Chondrocyte (in vitro differentiated cells): ENCODE results near the gene KIF25. TPM values are rescaled to one million over a fixed set of nuclear protein-coding genes. Genes with fewer than 3 reads are reported as not detected.

ENCODE experiments used
- DNase-seq: peaks from one replicate; pipeline ENCODE4 v3.0.0; 2021; ENCODE audit warnings: mixed read lengths, low spot score
- H3K27ac Mint-ChIP-seq: one replicate; pipeline ENCODE4 v1.8.0; 2021; ENCODE audit warnings: mild to moderate bottlenecking, moderate library complexity, mixed read lengths; ENCODE audit not compliant: unreplicated experiment
- H3K27me3 Mint-ChIP-seq: 2 replicates; pipeline ENCODE4 v1.8.0; 2021; ENCODE audit warnings: low read depth, mixed read lengths
- H3K36me3 Mint-ChIP-seq: 2 replicates; pipeline ENCODE4 v1.8.0; 2021; ENCODE audit warnings: low read depth, mixed read lengths
- H3K4me1 Mint-ChIP-seq: 2 replicates; pipeline ENCODE4 v1.8.0; 2021; ENCODE audit warnings: low read depth, mild to moderate bottlenecking, mixed read lengths
- H3K4me3 Mint-ChIP-seq: one replicate; pipeline ENCODE4 v1.8.0; 2021; ENCODE audit warnings: mild to moderate bottlenecking, moderate library complexity, mixed read lengths; ENCODE audit not compliant: unreplicated experiment
- H3K9me3 Mint-ChIP-seq: 2 replicates; pipeline ENCODE4 v1.8.0; 2021; ENCODE audit warnings: low read depth, mixed read lengths
- total RNA-seq: library from RNA; stranded (reverse); gene quantifications from 3 replicates; pipeline ENCODE4 v1.2.1, GENCODE V29; 2021
- TF ChIP-seq, protein P1 (sequence below): fragments of 200-600 bp; sonication (generic); IDR thresholded peaks from 2 replicates; pipeline ENCODE4 v1.5.0; 2021; ENCODE audit warnings: antibody characterized with exemption, mild to moderate bottlenecking, moderate library complexity

The KIF25 gene
- total RNA-seq, 1 donor from 2014 or later: not detected

GRCh38 chr6:167988945-167989841, 8.3 kb upstream of the KIF25 start:
- Mint-ChIP-seq H3K4me3 (no peak overlapping the region), H3K27ac (no peak overlapping the region), H3K36me3 (no peaks in the 10 kb centered on the region), H3K27me3 (peaks cover 3% of the 10 kb centered on the region), H3K9me3 (no peaks in the 10 kb centered on the region), H3K4me1 (no peaks in the 10 kb centered on the region)
- no peak for DNase-seq
- TF ChIP-seq, protein P1, sequence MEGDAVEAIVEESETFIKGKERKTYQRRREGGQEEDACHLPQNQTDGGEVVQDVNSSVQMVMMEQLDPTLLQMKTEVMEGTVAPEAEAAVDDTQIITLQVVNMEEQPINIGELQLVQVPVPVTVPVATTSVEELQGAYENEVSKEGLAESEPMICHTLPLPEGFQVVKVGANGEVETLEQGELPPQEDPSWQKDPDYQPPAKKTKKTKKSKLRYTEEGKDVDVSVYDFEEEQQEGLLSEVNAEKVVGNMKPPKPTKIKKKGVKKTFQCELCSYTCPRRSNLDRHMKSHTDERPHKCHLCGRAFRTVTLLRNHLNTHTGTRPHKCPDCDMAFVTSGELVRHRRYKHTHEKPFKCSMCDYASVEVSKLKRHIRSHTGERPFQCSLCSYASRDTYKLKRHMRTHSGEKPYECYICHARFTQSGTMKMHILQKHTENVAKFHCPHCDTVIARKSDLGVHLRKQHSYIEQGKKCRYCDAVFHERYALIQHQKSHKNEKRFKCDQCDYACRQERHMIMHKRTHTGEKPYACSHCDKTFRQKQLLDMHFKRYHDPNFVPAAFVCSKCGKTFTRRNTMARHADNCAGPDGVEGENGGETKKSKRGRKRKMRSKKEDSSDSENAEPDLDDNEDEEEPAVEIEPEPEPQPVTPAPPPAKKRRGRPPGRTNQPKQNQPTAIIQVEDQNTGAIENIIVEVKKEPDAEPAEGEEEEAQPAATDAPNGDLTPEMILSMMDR: no peak

DNA sequence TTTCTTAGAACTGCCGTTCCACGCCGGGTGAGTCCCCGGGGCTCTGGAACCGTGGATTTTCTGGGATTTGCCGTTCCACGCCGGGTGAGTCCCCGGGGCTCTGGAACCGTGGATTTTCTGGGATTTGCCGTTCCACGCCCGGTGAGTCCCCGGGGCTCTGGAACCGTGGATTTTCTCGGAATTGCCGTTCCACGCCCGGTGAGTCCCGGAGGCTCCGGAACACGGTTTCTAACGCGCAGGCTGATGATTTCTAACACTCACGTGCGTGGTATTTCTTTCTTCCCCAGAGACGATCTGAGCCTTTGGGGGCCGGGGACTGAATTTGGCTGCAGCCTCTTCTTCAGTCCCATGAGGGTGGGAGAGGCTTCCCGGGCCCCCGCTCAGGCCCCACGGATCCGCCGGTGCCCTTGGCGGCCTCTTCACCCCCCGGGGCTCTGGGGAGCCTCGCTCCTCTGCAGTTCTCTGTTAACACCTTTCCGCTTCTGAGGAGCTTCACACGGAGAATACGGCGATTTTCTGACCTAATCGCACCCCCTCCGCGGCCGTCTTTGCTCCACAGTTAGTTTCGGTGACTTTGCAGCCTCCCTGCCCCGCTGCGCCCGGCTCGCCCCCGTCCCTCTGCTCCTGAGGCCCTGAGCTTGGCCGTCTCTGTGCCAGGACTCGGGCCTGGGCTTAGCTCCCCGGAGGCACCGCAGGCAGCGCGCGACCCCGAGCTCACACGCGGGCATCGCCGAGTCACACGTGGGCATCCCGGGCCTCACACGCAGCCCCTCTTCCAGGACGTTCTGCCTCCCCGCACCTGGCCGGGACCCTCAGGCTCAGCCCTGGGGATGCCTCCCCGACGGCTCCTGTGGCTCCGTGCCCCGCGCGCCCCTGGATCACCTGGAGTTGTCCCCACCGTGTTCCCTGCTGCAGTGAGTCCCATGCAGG, 7.2 kb upstream of the KIF25 start:
- no peaks in the 10 kb centered on the region for H3K4me1 Mint-ChIP-seq
- DNase-seq: no peak

GRCh38 chr6:167993169-167993568, 4.3 kb upstream of the KIF25 start:
- no peak for DNase-seq
- H3K4me1 Mint-ChIP-seq: no peaks in the 10 kb centered on the region
- H3K27me3 Mint-ChIP-seq: peaks cover 14% of the 10 kb centered on the region
- TF ChIP-seq, protein P1: no peak
- no peaks in the 10 kb centered on the region for H3K36me3 Mint-ChIP-seq
- H3K9me3 Mint-ChIP-seq: no peaks in the 10 kb centered on the region
- H3K27ac Mint-ChIP-seq: no peak overlapping the region
- H3K4me3 Mint-ChIP-seq: no peak overlapping the region

More for the DNA sequence above, 7.2 kb upstream of the KIF25 start:
- Mint-ChIP-seq H3K36me3 (no peaks in the 10 kb centered on the region), H3K27me3 (peaks cover 8% of the 10 kb centered on the region), H3K9me3 (no peaks in the 10 kb centered on the region), H3K27ac (no peak overlapping the region), H3K4me3 (no peak overlapping the region)
- TF ChIP-seq, protein P1: no peak

DNA sequence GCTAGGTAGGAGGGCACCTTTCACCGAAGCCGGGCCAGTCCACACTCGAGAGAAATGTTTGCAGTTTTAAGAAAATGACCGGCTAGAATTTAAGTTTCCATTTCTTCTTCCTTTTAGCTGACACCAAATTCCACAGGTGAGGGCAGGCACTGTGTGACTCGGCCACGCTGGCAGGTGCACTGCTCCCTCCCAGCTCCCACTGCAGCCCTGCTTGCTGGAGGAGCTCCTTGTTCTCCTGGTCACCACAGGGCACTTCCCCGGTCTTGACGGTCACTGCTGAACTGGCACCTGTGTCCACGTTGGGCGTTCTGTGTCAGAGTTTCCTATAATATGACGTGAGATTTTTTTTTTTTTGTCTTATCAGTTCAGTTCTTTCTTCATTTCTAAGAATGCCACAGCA, 3.6 kb upstream of the KIF25 start:
- H3K4me3 Mint-ChIP-seq: no peak overlapping the region
- TF ChIP-seq, protein P1: no peak
- H3K4me1 Mint-ChIP-seq: no peaks in the 10 kb centered on the region
- no peaks in the 10 kb centered on the region for H3K36me3 Mint-ChIP-seq
- H3K9me3 Mint-ChIP-seq: no peaks in the 10 kb centered on the region
- DNase-seq: peak; percentile 60
- H3K27me3 Mint-ChIP-seq: peaks cover 18% of the 10 kb centered on the region
- H3K27ac Mint-ChIP-seq: no peak overlapping the region

GRCh38 chr6:167995302-167995701, 2.2 kb upstream of the KIF25 start:
- H3K36me3 Mint-ChIP-seq: no peaks in the 10 kb centered on the region
- no peak overlapping the region for H3K4me3 Mint-ChIP-seq
- no peaks in the 10 kb centered on the region for H3K4me1 Mint-ChIP-seq
- TF ChIP-seq, protein P1: no peak
- DNase-seq: peak; percentile 81
- H3K27ac Mint-ChIP-seq: no peak overlapping the region
- no peaks in the 10 kb centered on the region for H3K9me3 Mint-ChIP-seq
- H3K27me3 Mint-ChIP-seq: peaks cover 18% of the 10 kb centered on the region
